ENCODE data around the gene DPP6. TPM values are rescaled to one million over a fixed set of nuclear protein-coding genes. Genes with fewer than 3 reads are reported as not detected.
"Not testable (repeated sequence)": the region's sequence is repeated elsewhere in the genome, so short reads cannot be mapped to it uniquely, and the experiment has no call there.

The DPP6 gene
- total RNA-seq, 1 experiment from 2014 or later, result not detected

- POLR2A ChIA-PET, result no interaction called here
- Mint-ChIP-seq H3K36me3 (ENCODE audit: insufficient read depth, unreplicated experiment) (no peaks in the 10 kb centered on the region), H3K27ac (ENCODE audit: unreplicated experiment) (no peak overlapping the region), H3K27me3 (ENCODE audit: insufficient read depth, unreplicated experiment) (no peaks in the 10 kb centered on the region), H3K4me3 (ENCODE audit: unreplicated experiment) (no peak overlapping the region), H3K4me1 (ENCODE audit: low read depth, unreplicated experiment) (no peaks in the 10 kb centered on the region), H3K9me3 (ENCODE audit: unreplicated experiment) (no peaks in the 10 kb centered on the region)
- Histone ChIP-seq H3K4me1 (no peaks in the 10 kb centered on the region), H3K27me3 (replicated peaks; ENCODE audit: control insufficient read depth, insufficient read depth, low read length) (no peaks in the 10 kb centered on the region), H3K9me3 (no peaks in the 10 kb centered on the region), H3K4me3 (ENCODE audit: low read depth, low read length) (no peak overlapping the region), H3K36me3 (ENCODE audit: control insufficient read depth, insufficient read depth, low read length) (no peaks in the 10 kb centered on the region)
- TF ChIP-seq CTCF (IDR thresholded peaks at IDR 0.05; ENCODE audit: insufficient read depth in 1 of 2, low read depth in 1 of 2, low read length in 1 of 2, severe bottlenecking in 1 of 2, unreplicated experiment in 1 of 2), result no peak
- no TSS peak for BruUV-seq (replicated peaks)
- DNase-seq, result no peak
- CTCF ChIA-PET, result no interaction called here
- intact Hi-C loops (cut with micrococcal nuclease; ENCODE audit: unreplicated experiment), result loop anchor here (10.0 kb wide), 2 partner anchors 85 to 605 kb away; no protein-coding TSS in a partner anchor
These were observed 867.4 kb downstream of the DPP6 start for GRCh38 chr7:154919344-154920225.

GRCh38 chr7:154922472-154922871 lies 870.3 kb downstream of the DPP6 start:
- H3K9me3 Mint-ChIP-seq (ENCODE audit: unreplicated experiment); H3K4me1 Mint-ChIP-seq (ENCODE audit: low read depth, unreplicated experiment); H3K27ac Mint-ChIP-seq (ENCODE audit: unreplicated experiment); H3K27me3 ChIP-seq (replicated peaks; ENCODE audit: control insufficient read depth, insufficient read depth, low read length); CTCF ChIA-PET; H3K4me3 Mint-ChIP-seq (ENCODE audit: unreplicated experiment); H3K36me3 Mint-ChIP-seq (ENCODE audit: insufficient read depth, unreplicated experiment); H3K4me3 ChIP-seq (ENCODE audit: low read depth, low read length); BruUV-seq (replicated peaks); H3K4me1 ChIP-seq; DNase-seq; H3K9me3 ChIP-seq; POLR2A ChIA-PET; H3K27me3 Mint-ChIP-seq (ENCODE audit: insufficient read depth, unreplicated experiment); H3K36me3 ChIP-seq (ENCODE audit: control insufficient read depth, insufficient read depth, low read length): not testable (repeated sequence)
- intact Hi-C loops (cut with micrococcal nuclease; ENCODE audit: unreplicated experiment), result loop anchor here (10.0 kb wide), 1 partner anchor 602 kb away; no protein-coding TSS in a partner anchor

- intact Hi-C loops (cut with micrococcal nuclease; ENCODE audit: unreplicated experiment), result loop anchor here (1.0 to 10.0 kb wide), 7 partner anchors 14 to 597 kb away; partner anchors contain the start of gene INSIG1
- H3K36me3 ChIP-seq (ENCODE audit: control insufficient read depth, insufficient read depth, low read length), result no peaks in the 10 kb centered on the region
- ChIA-PET CTCF (interaction anchor here (0.8 to 1.9 kb wide), 6 partner anchors 14 to 431 kb away, joined by 3 to 9 read pairs (median 4); partner anchors contain the start of gene PAXIP1), POLR2A (no interaction called here)
- Mint-ChIP-seq H3K4me3 (ENCODE audit: unreplicated experiment) (peak overlapping the region; percentile 87), H3K27ac (ENCODE audit: unreplicated experiment) (peak overlapping the region; percentile 70), H3K27me3 (ENCODE audit: insufficient read depth, unreplicated experiment) (no peaks in the 10 kb centered on the region), H3K36me3 (ENCODE audit: insufficient read depth, unreplicated experiment) (peaks cover 6% of the 10 kb centered on the region), H3K9me3 (ENCODE audit: unreplicated experiment) (no peaks in the 10 kb centered on the region), H3K4me1 (ENCODE audit: low read depth, unreplicated experiment) (no peaks in the 10 kb centered on the region)
- H3K9me3 ChIP-seq, result peaks cover 3% of the 10 kb centered on the region; the same call in 1 of the 2 replicates
- H3K27me3 ChIP-seq (replicated peaks; ENCODE audit: control insufficient read depth, insufficient read depth, low read length), result no peaks in the 10 kb centered on the region
- peak; percentile 61 to 79 for TF ChIP-seq CTCF (IDR thresholded peaks at IDR 0.05; ENCODE audit: insufficient read depth in 1 of 2, low read depth in 1 of 2, low read length in 1 of 2, severe bottlenecking in 1 of 2, unreplicated experiment in 1 of 2)
- H3K4me3 ChIP-seq (ENCODE audit: low read depth, low read length), result peak overlapping the region; percentile 38
- peak; percentile 76 to 77 for DNase-seq
- no TSS peak for BruUV-seq (replicated peaks)
- no peaks in the 10 kb centered on the region for H3K4me1 ChIP-seq
These were observed 875.5 kb downstream of the DPP6 start for GRCh38 chr7:154927624-154928125.

Measured in Caco-2 (cell line).